IMR-90 (cell line): ENCODE measurements around the gene DNMT1. TPM values are rescaled to one million over a fixed set of nuclear protein-coding genes. Genes with fewer than 3 reads are reported as not detected.

Experiments
- ATAC-seq: fragments of 200-7000 bp; cut with Tn5 transposase; 2 replicates; pipeline ENCODE4 v1.9.1; 2020; ENCODE audit warnings: low read depth, mild to moderate bottlenecking, moderate library complexity
- BruUV-seq: library from RNA; stranded (reverse); fragments of 400-500 nt; replicated peaks from 2 replicates; lab custom pipeline; 2021; lab: Mats Ljungman, UMichigan
- CTCF ChIA-PET: fragments of 300-600 bp; formaldehyde crosslinking; extraction: SDS; loops from one replicate; lab custom pipeline; 2021; ENCODE audit warnings: antibody characterized with exemption; lab: Yijun Ruan, JAX
- POLR2A ChIA-PET: fragments of 300-600 bp; sonication (Branson Sonifier 250); formaldehyde crosslinking; loops from one replicate; lab custom pipeline; 2022; ENCODE audit warnings: antibody characterized with exemption; ENCODE audit not compliant: unreplicated experiment; lab: Charles Lee
- DNase-seq: peaks from one replicate; pipeline ENCODE4 v3.0.0; 2013
- H2AFZ ChIP-seq: replicated peaks from 2 replicates; pipeline ENCODE3; 2013; ENCODE audit warnings: low read length, mild to moderate bottlenecking; ENCODE audit not compliant: poor library complexity
- H2AK5ac ChIP-seq: 2 replicates; pipeline ENCODE4 v1.6.1; 2013; ENCODE audit warnings: low read depth, low read length, inconsistent platforms
- H2AK9ac ChIP-seq: replicated peaks from 2 replicates; pipeline ENCODE3; 2013; ENCODE audit warnings: mild to moderate bottlenecking, low read depth, low read length, moderate library complexity; ENCODE audit not compliant: poor library complexity
- H2BK120ac ChIP-seq: 2 replicates; pipeline ENCODE4 v1.6.1; 2013; ENCODE audit warnings: low read depth, low read length, inconsistent platforms
- H2BK15ac ChIP-seq: 3 replicates; pipeline ENCODE4 v1.6.1; 2013; ENCODE audit warnings: low read depth, low read length, inconsistent platforms
- H2BK20ac ChIP-seq: 2 replicates; pipeline ENCODE4 v1.6.1; 2013; ENCODE audit warnings: low read depth, mild to moderate bottlenecking, inconsistent platforms, low read length, moderate library complexity
- H2BK5ac ChIP-seq: 2 replicates; pipeline ENCODE4 v1.6.1; 2013; ENCODE audit warnings: mild to moderate bottlenecking, low read depth, low read length, inconsistent platforms; ENCODE audit not compliant: poor library complexity, severe bottlenecking
- H3K14ac ChIP-seq: replicated peaks from 2 replicates; pipeline ENCODE4 v1.6.1; 2013; ENCODE audit warnings: low read depth, low read length, inconsistent platforms
- H3K18ac ChIP-seq: 2 replicates; pipeline ENCODE4 v1.6.1; 2013; ENCODE audit warnings: low read depth, low read length, control low read depth
- H3K23ac ChIP-seq: 2 replicates; pipeline ENCODE4 v1.6.1; 2013; ENCODE audit warnings: low read depth, low read length, inconsistent platforms
- H3K27ac ChIP-seq: 2 replicates; pipeline ENCODE4 v1.5.1; 2013; ENCODE audit warnings: mild to moderate bottlenecking, control low read depth, low read length; ENCODE audit not compliant: insufficient read depth
- H3K27me3 ChIP-seq: 2 replicates; pipeline ENCODE4 v1.6.1; 2013; ENCODE audit warnings: low read length; ENCODE audit not compliant: control insufficient read depth, insufficient read depth
- H3K36me3 ChIP-seq: 2 replicates; pipeline ENCODE4 v1.6.1; 2013; ENCODE audit warnings: low read length, mixed read lengths; ENCODE audit not compliant: control insufficient read depth, insufficient read depth
- H3K4ac ChIP-seq: 2 replicates; pipeline ENCODE4 v1.6.1; 2013; ENCODE audit warnings: low read depth, low read length, inconsistent platforms
- H3K4me1 ChIP-seq: 2 replicates; pipeline ENCODE4 v1.6.1; 2013; ENCODE audit warnings: low read length, mixed read lengths; ENCODE audit not compliant: control insufficient read depth, insufficient read depth
- H3K4me2 ChIP-seq: 2 replicates; pipeline ENCODE4 v1.6.1; 2013; ENCODE audit warnings: low read depth, mild to moderate bottlenecking, control low read depth, low read length, moderate library complexity
- H3K4me3 ChIP-seq: 2 replicates; pipeline ENCODE4 v1.5.1; 2013; ENCODE audit warnings: low read depth, mild to moderate bottlenecking, control low read depth, low read length, moderate library complexity; ENCODE audit not compliant: insufficient read depth
- H3K56ac ChIP-seq: 2 replicates; pipeline ENCODE4 v1.6.1; 2013; ENCODE audit warnings: low read length, inconsistent platforms; ENCODE audit not compliant: insufficient read depth; ENCODE audit errors: extremely low read depth
- H3K79me1 ChIP-seq, 2 experiments: 2 replicates each; pipeline ENCODE4 v1.6.1; 2013; ENCODE audit warnings: low read length in 2 of 2, inconsistent platforms in 1 of 2, low read depth in 1 of 2
- H3K9ac ChIP-seq: 2 replicates; pipeline ENCODE4 v1.6.1; 2013; ENCODE audit warnings: low read depth, low read length, control low read depth
- H3K9me1 ChIP-seq: 2 replicates; pipeline ENCODE4 v1.6.1; 2013; ENCODE audit warnings: low read length, inconsistent platforms; ENCODE audit not compliant: insufficient read depth
- H3K9me3 ChIP-seq: 2 replicates; pipeline ENCODE4 v1.6.1; 2013; ENCODE audit warnings: low read length; ENCODE audit not compliant: control insufficient read depth, insufficient read depth
- H4K20me1 ChIP-seq: 2 replicates; pipeline ENCODE4 v1.6.1; 2013; ENCODE audit warnings: low read length, inconsistent platforms; ENCODE audit not compliant: insufficient read depth
- H4K5ac ChIP-seq: 2 replicates; pipeline ENCODE4 v1.6.1; 2013; ENCODE audit warnings: mild to moderate bottlenecking, low read depth, low read length, control low read depth
- H4K8ac ChIP-seq, 2 experiments: 2 replicates each; pipeline ENCODE4 v1.6.1; 2013; ENCODE audit warnings: low read depth in 2 of 2, low read length in 2 of 2, control low read depth in 1 of 2, inconsistent platforms in 1 of 2
- H4K91ac ChIP-seq: 2 replicates; pipeline ENCODE4 v1.6.1; 2013; ENCODE audit warnings: low read depth, low read length, inconsistent platforms; ENCODE audit not compliant: insufficient read depth
- BHLHE40 ChIP-seq: fragments of 150-350 bp; IDR thresholded peaks from 2 replicates; pipeline ENCODE4 v1.6.1; 2016; ENCODE audit warnings: mild to moderate bottlenecking, low read depth, low read length
- CEBPB ChIP-seq: IDR thresholded peaks from 2 replicates; pipeline ENCODE4 v1.6.1; 2012; ENCODE audit warnings: low read depth, low read length, improper control_type of control experiment
- MAFK ChIP-seq: IDR thresholded peaks from 2 replicates; pipeline ENCODE4 v1.6.1; 2012; ENCODE audit warnings: low read depth, low read length, improper control_type of control experiment
- MXI1 ChIP-seq: IDR thresholded peaks from 2 replicates; pipeline ENCODE4 v1.6.1; 2012; ENCODE audit warnings: low read depth, mild to moderate bottlenecking, low read length, moderate library complexity, borderline replicate concordance
- RAD21 ChIP-seq: IDR thresholded peaks from 2 replicates; pipeline ENCODE4 v1.6.1; 2012; ENCODE audit warnings: low read length, improper control_type of control experiment
- WGBS, 2 experiments: methylation state at CpG; one replicate each; pipeline versions ENCODE4 v1.1.5 to v1.1.7; 2013; ENCODE audit warnings: missing lambda C conversion rate in 2 of 2; ENCODE audit not compliant: insufficient read length in 1 of 2; ENCODE audit errors: extremely low coverage in 2 of 2; 5-methylcytosine and 5-hydroxymethylcytosine counted together
- dilution Hi-C: fragments of 300-500 bp; cut with HindIII; formaldehyde crosslinking; loops from one replicate; pipeline ENCODE4 v1.14.3; 2018; ENCODE audit warnings: low sequenced_read_pairs; ENCODE audit not compliant: unreplicated experiment
- in situ Hi-C: fragments of 300-500 bp; cut with MboI; formaldehyde crosslinking; loops from 3 replicates; pipeline ENCODE4 v1.14.3; 2019; ENCODE audit warnings: low sequenced_read_pairs, inconsistent platforms, mixed read lengths
- intact Hi-C: fragments of 100-400 bp; cut with micrococcal nuclease; formaldehyde crosslinking; loops from 2 replicates; pipeline ENCODE4 v1.10.0; 2022
- polyA plus RNA-seq, 3 experiments: library from polyadenylated mRNA; depleted of rRNA; stranded (reverse); fragments of >200 nt; gene quantifications; 2 replicates each; pipeline ENCODE4 v1.2.3, GENCODE V29; 2012; ENCODE audit warnings: low replicate concordance in 1 of 3
- total RNA-seq: library from RNA; depleted of rRNA; stranded (reverse); fragments of >200 nt; gene quantifications from 2 replicates; pipeline ENCODE4 v1.2.3, GENCODE V29; 2012
- TF ChIP-seq, protein P1 (sequence below): conservative IDR thresholded peaks from 2 replicates; pipeline ENCODE4 v1.5.1; 2012; ENCODE audit warnings: mild to moderate bottlenecking, low read depth, low read length, improper control_type of control experiment

Gene DNMT1
- total and polyA plus RNA-seq, 2 of the 4 experiments (the other 2 are of a cell fraction) = 26.2 to 83.6 TPM

DNA sequence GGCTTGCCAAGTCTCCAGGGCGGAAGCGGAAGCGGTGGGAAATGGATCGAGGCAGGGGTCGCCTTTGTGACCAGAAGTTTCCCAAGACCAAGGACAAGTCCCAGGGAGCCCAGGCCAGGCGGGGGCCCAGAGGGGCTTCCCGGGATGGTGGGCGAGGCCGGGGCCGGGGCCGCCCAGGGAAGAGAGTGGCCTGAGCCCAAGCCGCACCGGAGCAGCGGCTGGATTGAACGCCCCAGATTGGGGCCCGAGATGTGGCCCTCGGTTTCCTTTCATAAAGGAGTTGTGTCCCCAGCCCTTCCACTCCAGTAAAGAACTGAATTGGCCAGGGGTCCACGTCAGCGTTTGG, 83.8 kb downstream of the DNMT1 start:
- H3K14ac ChIP-seq = no peak overlapping the region
- no peak overlapping the region for H3K23ac ChIP-seq
- H2AK5ac ChIP-seq = no peak overlapping the region
- H3K9me1 ChIP-seq = no peaks in the 10 kb centered on the region
- ChIA-PET CTCF (no interaction called here), POLR2A (no interaction called here)
- H3K36me3 ChIP-seq = peaks cover 55% of the 10 kb centered on the region
- dilution Hi-C loops (no loop called here), in situ Hi-C loops (no loop called here), intact Hi-C loops (no loop called here)
- DNase-seq (no peak), ATAC-seq (no peak)
- no peak overlapping the region for H2BK15ac ChIP-seq
- no peak overlapping the region for H3K4me3 ChIP-seq
- peaks cover 16 to 39% of the 10 kb centered on the region in 2 experiments for H3K79me1 ChIP-seq
- H3K4me2 ChIP-seq = no peak overlapping the region
- H3K9me3 ChIP-seq = no peaks in the 10 kb centered on the region
- no peak overlapping the region for H2BK20ac ChIP-seq
- H2AFZ ChIP-seq = no peak overlapping the region
- 98% methylated on average over 13 of the region's 19 CpGs; no CpG with 5 or more reads in 1 of the 2 experiments for WGBS, 2 experiments
- no peak overlapping the region for H4K91ac ChIP-seq
- no peak overlapping the region for H3K27ac ChIP-seq
- H2AK9ac ChIP-seq = no peak overlapping the region
- H4K20me1 ChIP-seq = peaks cover 19% of the 10 kb centered on the region
- H2BK120ac ChIP-seq = no peak overlapping the region
- H3K4ac ChIP-seq = no peak overlapping the region
- no peak for TF ChIP-seq CEBPB
- TF ChIP-seq MXI1 = no peak
- TF ChIP-seq RAD21 = no peak
- TF ChIP-seq MAFK = no peak
- TF ChIP-seq, protein P1, sequence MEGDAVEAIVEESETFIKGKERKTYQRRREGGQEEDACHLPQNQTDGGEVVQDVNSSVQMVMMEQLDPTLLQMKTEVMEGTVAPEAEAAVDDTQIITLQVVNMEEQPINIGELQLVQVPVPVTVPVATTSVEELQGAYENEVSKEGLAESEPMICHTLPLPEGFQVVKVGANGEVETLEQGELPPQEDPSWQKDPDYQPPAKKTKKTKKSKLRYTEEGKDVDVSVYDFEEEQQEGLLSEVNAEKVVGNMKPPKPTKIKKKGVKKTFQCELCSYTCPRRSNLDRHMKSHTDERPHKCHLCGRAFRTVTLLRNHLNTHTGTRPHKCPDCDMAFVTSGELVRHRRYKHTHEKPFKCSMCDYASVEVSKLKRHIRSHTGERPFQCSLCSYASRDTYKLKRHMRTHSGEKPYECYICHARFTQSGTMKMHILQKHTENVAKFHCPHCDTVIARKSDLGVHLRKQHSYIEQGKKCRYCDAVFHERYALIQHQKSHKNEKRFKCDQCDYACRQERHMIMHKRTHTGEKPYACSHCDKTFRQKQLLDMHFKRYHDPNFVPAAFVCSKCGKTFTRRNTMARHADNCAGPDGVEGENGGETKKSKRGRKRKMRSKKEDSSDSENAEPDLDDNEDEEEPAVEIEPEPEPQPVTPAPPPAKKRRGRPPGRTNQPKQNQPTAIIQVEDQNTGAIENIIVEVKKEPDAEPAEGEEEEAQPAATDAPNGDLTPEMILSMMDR = no peak
- no peak for TF ChIP-seq BHLHE40
- BruUV-seq = no TSS peak
- H3K56ac ChIP-seq = no peak overlapping the region
- peaks cover 2% of the 10 kb centered on the region for H3K4me1 ChIP-seq
- no peak overlapping the region for H4K5ac ChIP-seq
- H4K8ac ChIP-seq = no peak overlapping the region
- H3K27me3 ChIP-seq = no peaks in the 10 kb centered on the region
- H2BK5ac ChIP-seq = no peak overlapping the region
- H3K9ac ChIP-seq = no peak overlapping the region
- H3K18ac ChIP-seq = no peak overlapping the region
